ENCODE results near the gene BMPR1A. TPM values are rescaled to one million over a fixed set of nuclear protein-coding genes. Genes with fewer than 3 reads are reported as not detected.

Gene BMPR1A
- polyA plus RNA-seq, 2 of the 4 experiments (the other 2 are of a cell fraction): 25.5 to 39.0 TPM

- ATAC-seq: no peak
Observed at GRCh38 chr10:86964061-86964846, 207.8 kb downstream of the BMPR1A start.

GRCh38 chr10:86964847-86965190 lies 208.4 kb downstream of the BMPR1A start:
- no peak for ATAC-seq
- 86% methylated on average over 2 of the region's 2 CpGs for WGBS (ENCODE audit: missing lambda C conversion rate)
- TF ChIP-seq E2F6 (IDR thresholded peaks at IDR 0.05; ENCODE audit: borderline replicate concordance, low read depth) (no peak), USF2 (IDR thresholded peaks at IDR 0.05) (no peak), NPAS2 (CRISPR knock-in tag; IDR thresholded peaks at IDR 0.05; ENCODE audit: borderline replicate concordance) (no peak), CHD2 (IDR thresholded peaks at IDR 0.05; ENCODE audit: low read length, partially characterized antibody) (no peak), FOXS1 (CRISPR knock-in tag; IDR thresholded peaks at IDR 0.05) (no peak), HOXA7 (CRISPR knock-in tag; IDR thresholded peaks at IDR 0.05) (no peak), CBX2 (IDR thresholded peaks at IDR 0.05; ENCODE audit: borderline replicate concordance, low read depth) (no peak), POLR2A (IDR thresholded peaks at IDR 0.05; ENCODE audit: low read length) (no peak), RCOR1 (IDR thresholded peaks at IDR 0.05; ENCODE audit: low read depth, low read length) (no peak), ZNF302 (CRISPR knock-in tag; IDR thresholded peaks at IDR 0.05) (no peak), ATOH8 (CRISPR knock-in tag; IDR thresholded peaks at IDR 0.05; ENCODE audit: low read depth) (no peak), ZFP36 (IDR thresholded peaks at IDR 0.05; ENCODE audit: borderline replicate concordance, partially characterized antibody) (no peak), CBX8 (IDR thresholded peaks at IDR 0.05) (no peak), ZSCAN20 (CRISPR knock-in tag; IDR thresholded peaks at IDR 0.05) (no peak), ESRRA (IDR thresholded peaks at IDR 0.05; ENCODE audit: borderline replicate concordance, low read length) (no peak), TFCP2L1 (CRISPR knock-in tag; IDR thresholded peaks at IDR 0.05) (no peak), KDM5A (IDR thresholded peaks at IDR 0.05) (no peak)
- ChIA-PET POLR2A (no interaction called here), CTCF (interaction anchor here (1.1 to 7.2 kb wide), 5 partner anchors 11 to 26 kb away, joined by 4 to 38 read pairs (median 13); no protein-coding TSS in a partner anchor)
- no peak for FAIRE-seq
- Histone ChIP-seq H3K4me3 (no peak overlapping the region), H3K4me2 (no peak overlapping the region), H3K27ac (no peak overlapping the region), H3K4me1 (peaks cover 33% of the 10 kb centered on the region), H3K9me3 (no peaks in the 10 kb centered on the region)
- DNase-seq (ENCODE audit: low read depth in 1 of 2, low spot score in 1 of 2): no peak

More at GRCh38 chr10:86964061-86964846, 207.8 kb downstream of the BMPR1A start:
- TF ChIP-seq ELK1 (IDR thresholded peaks at IDR 0.05; ENCODE audit: low read depth, low read length) (no peak), TP53 (CRISPR knock-in tag; IDR thresholded peaks at IDR 0.05) (no peak), HES2 (IDR thresholded peaks at IDR 0.05) (no peak), SREBF2 (IDR thresholded peaks at IDR 0.05) (no peak), GATA3 (IDR thresholded peaks at IDR 0.05; ENCODE audit: borderline replicate concordance) (no peak), CBX8 (IDR thresholded peaks at IDR 0.05) (no peak), POLR2AphosphoS2 (conservative IDR thresholded peaks at IDR 0.05; ENCODE audit: low read length) (no peak), NPAS2 (CRISPR knock-in tag; IDR thresholded peaks at IDR 0.05; ENCODE audit: borderline replicate concordance) (no peak), E2F6 (IDR thresholded peaks at IDR 0.05; ENCODE audit: borderline replicate concordance, low read depth) (no peak), BHLHE40 (IDR thresholded peaks at IDR 0.05; ENCODE audit: low read depth, low read length) (no peak), POLR2A (IDR thresholded peaks at IDR 0.05; ENCODE audit: low read length) (no peak)
- Histone ChIP-seq H3K27ac (0 out of 6 replicates have a peak overlapping the region, but pooled peaks of 1 of the 2 experiments have one; percentile 20), H3K4me2 (no peak overlapping the region), H3K4me1 (peaks cover 36% of the 10 kb centered on the region), H3K4me3 (no peak overlapping the region), H3K9me3 (no peaks in the 10 kb centered on the region)
- POLR2A ChIA-PET: no interaction called here
- FAIRE-seq (no peak), DNase-seq (ENCODE audit: low read depth in 1 of 2, low spot score in 1 of 2) (no peak)
- 88% methylated on average over 11 of the region's 13 CpGs for WGBS (ENCODE audit: missing lambda C conversion rate)
- CTCF ChIA-PET: interaction anchor here (1.1 to 7.2 kb wide), 3 partner anchors 17 to 25 kb away, joined by 4 to 38 read pairs (median 7); no protein-coding TSS in a partner anchor
